Type B pancreatic cell (in vitro differentiated cells): ENCODE data around the gene NCR3LG1. TPM values are rescaled to one million over a fixed set of nuclear protein-coding genes. Genes with fewer than 3 reads are reported as not detected.

ENCODE experiments used
- DNase-seq: peaks from one replicate; pipeline ENCODE4 v3.0.0; 2021; ENCODE audit warnings: mixed read lengths; ENCODE audit not compliant: unreplicated experiment; ENCODE audit errors: extremely low spot score
- H3K27ac Mint-ChIP-seq: 2 replicates; pipeline ENCODE4 v1.8.0; 2021; ENCODE audit warnings: mild to moderate bottlenecking, mixed read lengths
- H3K27me3 Mint-ChIP-seq: 2 replicates; pipeline ENCODE4 v1.8.0; 2021; ENCODE audit warnings: mixed read lengths
- H3K36me3 Mint-ChIP-seq: 2 replicates; pipeline ENCODE4 v1.8.0; 2021; ENCODE audit warnings: mixed read lengths
- H3K4me1 Mint-ChIP-seq: one replicate; pipeline ENCODE4 v1.8.0; 2021; ENCODE audit warnings: mixed read lengths; ENCODE audit not compliant: unreplicated experiment
- H3K4me3 Mint-ChIP-seq: 2 replicates; pipeline ENCODE4 v1.8.0; 2021; ENCODE audit warnings: mild to moderate bottlenecking, mixed read lengths
- H3K9me3 Mint-ChIP-seq: 2 replicates; pipeline ENCODE4 v1.8.0; 2021; ENCODE audit warnings: mixed read lengths
- total RNA-seq: library from RNA; stranded (reverse); gene quantifications from 2 replicates; pipeline ENCODE4 v1.2.1, GENCODE V29; 2021; ENCODE audit warnings: low replicate concordance
- TF ChIP-seq, protein P1 (sequence below): fragments of 200-600 bp; sonication (generic); conservative IDR thresholded peaks from 2 replicates; pipeline ENCODE4 v1.5.0; 2021; ENCODE audit warnings: antibody characterized with exemption, mild to moderate bottlenecking

Gene NCR3LG1
- total RNA-seq, 1 donor from 2014 or later, result 6.0 TPM

- no peak overlapping the region for H3K4me3 Mint-ChIP-seq
- no peaks in the 10 kb centered on the region for H3K4me1 Mint-ChIP-seq
- peaks cover 6% of the 10 kb centered on the region for H3K27me3 Mint-ChIP-seq
- TF ChIP-seq, protein P1, sequence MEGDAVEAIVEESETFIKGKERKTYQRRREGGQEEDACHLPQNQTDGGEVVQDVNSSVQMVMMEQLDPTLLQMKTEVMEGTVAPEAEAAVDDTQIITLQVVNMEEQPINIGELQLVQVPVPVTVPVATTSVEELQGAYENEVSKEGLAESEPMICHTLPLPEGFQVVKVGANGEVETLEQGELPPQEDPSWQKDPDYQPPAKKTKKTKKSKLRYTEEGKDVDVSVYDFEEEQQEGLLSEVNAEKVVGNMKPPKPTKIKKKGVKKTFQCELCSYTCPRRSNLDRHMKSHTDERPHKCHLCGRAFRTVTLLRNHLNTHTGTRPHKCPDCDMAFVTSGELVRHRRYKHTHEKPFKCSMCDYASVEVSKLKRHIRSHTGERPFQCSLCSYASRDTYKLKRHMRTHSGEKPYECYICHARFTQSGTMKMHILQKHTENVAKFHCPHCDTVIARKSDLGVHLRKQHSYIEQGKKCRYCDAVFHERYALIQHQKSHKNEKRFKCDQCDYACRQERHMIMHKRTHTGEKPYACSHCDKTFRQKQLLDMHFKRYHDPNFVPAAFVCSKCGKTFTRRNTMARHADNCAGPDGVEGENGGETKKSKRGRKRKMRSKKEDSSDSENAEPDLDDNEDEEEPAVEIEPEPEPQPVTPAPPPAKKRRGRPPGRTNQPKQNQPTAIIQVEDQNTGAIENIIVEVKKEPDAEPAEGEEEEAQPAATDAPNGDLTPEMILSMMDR, result no peak
- H3K9me3 Mint-ChIP-seq, result no peaks in the 10 kb centered on the region
- H3K27ac Mint-ChIP-seq, result no peak overlapping the region
- H3K36me3 Mint-ChIP-seq, result no peaks in the 10 kb centered on the region
- no peak for DNase-seq
Measured at GRCh38 chr11:17400048-17400775, 48.6 kb downstream of the NCR3LG1 start.

- Mint-ChIP-seq H3K27ac (no peak overlapping the region), H3K4me3 (no peak overlapping the region), H3K9me3 (no peaks in the 10 kb centered on the region), H3K36me3 (no peaks in the 10 kb centered on the region), H3K4me1 (peaks cover 8% of the 10 kb centered on the region), H3K27me3 (peaks cover 6% of the 10 kb centered on the region)
- TF ChIP-seq, protein P1, result no peak
- DNase-seq, result no peak
Measured at GRCh38 chr11:17401316-17401715, 49.7 kb downstream of the NCR3LG1 start.

GRCh38 chr11:17401841-17402240 is 50.2 kb downstream of the NCR3LG1 start:
- no peak for DNase-seq
- Mint-ChIP-seq H3K27me3 (peaks cover 6% of the 10 kb centered on the region), H3K9me3 (no peaks in the 10 kb centered on the region), H3K4me1 (peaks cover 8% of the 10 kb centered on the region), H3K36me3 (no peaks in the 10 kb centered on the region), H3K27ac (no peak overlapping the region), H3K4me3 (no peak overlapping the region)
- TF ChIP-seq, protein P1, result no peak

- Mint-ChIP-seq H3K27me3 (peaks cover 6% of the 10 kb centered on the region), H3K36me3 (no peaks in the 10 kb centered on the region), H3K4me1 (peaks cover 8% of the 10 kb centered on the region), H3K9me3 (no peaks in the 10 kb centered on the region), H3K27ac (no peak overlapping the region), H3K4me3 (no peak overlapping the region)
- TF ChIP-seq, protein P1, result no peak
- DNase-seq, result no peak
Measured at GRCh38 chr11:17402486-17402885, 50.9 kb downstream of the NCR3LG1 start.

- H3K36me3 Mint-ChIP-seq, result no peaks in the 10 kb centered on the region
- DNase-seq, result no peak
- TF ChIP-seq, protein P1, result no peak
- no peak overlapping the region for H3K4me3 Mint-ChIP-seq
- H3K9me3 Mint-ChIP-seq, result no peaks in the 10 kb centered on the region
- no peak overlapping the region for H3K27ac Mint-ChIP-seq
- H3K4me1 Mint-ChIP-seq, result peaks cover 8% of the 10 kb centered on the region
- peaks cover 6% of the 10 kb centered on the region for H3K27me3 Mint-ChIP-seq
Measured at GRCh38 chr11:17403980-17404759, 52.6 kb downstream of the NCR3LG1 start.
